ENCODE data around the gene SLAMF7. TPM values are rescaled to one million over a fixed set of nuclear protein-coding genes. Genes with fewer than 3 reads are reported as not detected.
"Not testable (repeated sequence)": the region's sequence is repeated elsewhere in the genome, so short reads cannot be mapped to it uniquely, and the experiment has no call there.

Gene SLAMF7
- polyA plus RNA-seq, 1 donor (not counting 4 experiments of a cell fraction or from before 2014, with no cell fraction given), result 31.0 TPM

- Histone ChIP-seq H3K27me3 (ENCODE audit: control insufficient read depth, extremely low read depth, insufficient read depth, low read length) (no peaks in the 10 kb centered on the region), H3K79me2 (ENCODE audit: control insufficient read depth, insufficient read depth, low read length) (no peaks in the 10 kb centered on the region), H3K36me3 (ENCODE audit: control insufficient read depth in 2 of 2, extremely low read depth in 1 of 2, insufficient read depth in 2 of 2, low read length in 2 of 2) (no peaks in the 10 kb centered on the region), H2AFZ (ENCODE audit: control insufficient read depth, low read length) (no peak overlapping the region), H3K4me1 (ENCODE audit: control insufficient read depth, extremely low read depth, insufficient read depth, low read length) (no peaks in the 10 kb centered on the region), H3K4me3 (ENCODE audit: control insufficient read depth in 2 of 3, extremely low read depth in 1 of 3, insufficient read depth in 2 of 3, low read depth in 1 of 3, low read length in 3 of 3) (no peak overlapping the region), H3K9me3 (ENCODE audit: control insufficient read depth, low read depth, low read length) (no peaks in the 10 kb centered on the region), H4K20me1 (ENCODE audit: control insufficient read depth, extremely low read depth, insufficient read depth, low read length) (no peaks in the 10 kb centered on the region), H3K27ac (ENCODE audit: control insufficient read depth, insufficient read depth, low read length) (no peak overlapping the region), H3K9me1 (ENCODE audit: control insufficient read depth, extremely low read depth, insufficient read depth, low read length) (no peaks in the 10 kb centered on the region), H3K4me2 (ENCODE audit: control insufficient read depth, extremely low read depth, insufficient read depth, low read depth, low read length) (no peak overlapping the region), H3K9ac (ENCODE audit: control insufficient read depth, extremely low read depth, insufficient read depth, low read length) (no peak overlapping the region)
- no peak for TF ChIP-seq EZH2 (IDR thresholded peaks at IDR 0.05; ENCODE audit: low read length)
- DNase-seq (ENCODE audit: low read depth, low spot score) (no peak), FAIRE-seq (no peak)
- dilution Hi-C loops (cut with MboI; ENCODE audit: extremely low pct_ligation_motif_present, low sequenced_read_pairs), result no loop called here
Observed at GRCh38 chr1:160713161-160713560, 25.9 kb upstream of the SLAMF7 start.

GRCh38 chr1:160714034-160714648, 24.9 kb upstream of the SLAMF7 start:
- H3K9me1 ChIP-seq (ENCODE audit: control insufficient read depth, extremely low read depth, insufficient read depth, low read length); H3K9me3 ChIP-seq (ENCODE audit: control insufficient read depth, low read depth, low read length); H3K27ac ChIP-seq (ENCODE audit: control insufficient read depth, insufficient read depth, low read length); H3K27me3 ChIP-seq (ENCODE audit: control insufficient read depth, extremely low read depth, insufficient read depth, low read length); H3K4me2 ChIP-seq (ENCODE audit: control insufficient read depth, extremely low read depth, insufficient read depth, low read depth, low read length); H2AFZ ChIP-seq (ENCODE audit: control insufficient read depth, low read length); DNase-seq (ENCODE audit: low read depth, low spot score); H4K20me1 ChIP-seq (ENCODE audit: control insufficient read depth, extremely low read depth, insufficient read depth, low read length); H3K79me2 ChIP-seq (ENCODE audit: control insufficient read depth, insufficient read depth, low read length); H3K9ac ChIP-seq (ENCODE audit: control insufficient read depth, extremely low read depth, insufficient read depth, low read length); H3K4me3 ChIP-seq (ENCODE audit: control insufficient read depth in 2 of 3, extremely low read depth in 1 of 3, insufficient read depth in 2 of 3, low read depth in 1 of 3, low read length in 3 of 3); dilution Hi-C loops (cut with MboI; ENCODE audit: extremely low pct_ligation_motif_present, low sequenced_read_pairs); H3K4me1 ChIP-seq (ENCODE audit: control insufficient read depth, extremely low read depth, insufficient read depth, low read length); H3K36me3 ChIP-seq (ENCODE audit: control insufficient read depth in 2 of 2, extremely low read depth in 1 of 2, insufficient read depth in 2 of 2, low read length in 2 of 2): not testable (repeated sequence)
- peak; percentile 23 for FAIRE-seq

- no peaks in the 10 kb centered on the region for H3K36me3 ChIP-seq (ENCODE audit: control insufficient read depth in 2 of 2, extremely low read depth in 1 of 2, insufficient read depth in 2 of 2, low read length in 2 of 2)
- DNase-seq (ENCODE audit: low read depth, low spot score) (no peak), FAIRE-seq (no peak)
- H3K4me3 ChIP-seq (ENCODE audit: control insufficient read depth in 2 of 3, extremely low read depth in 1 of 3, insufficient read depth in 2 of 3, low read depth in 1 of 3, low read length in 3 of 3), result no peak overlapping the region
- no peak for TF ChIP-seq EZH2 (IDR thresholded peaks at IDR 0.05; ENCODE audit: low read length)
- no peak for TF ChIP-seq CTCF (optimal IDR thresholded peaks at IDR 0.05 in 1 of 3, IDR thresholded peaks at IDR 0.05 in 1 of 3, conservative IDR thresholded peaks at IDR 0.05 in 1 of 3; ENCODE audit: extremely low read depth in 1 of 3, insufficient read depth in 2 of 3, low read length in 3 of 3)
- no peaks in the 10 kb centered on the region for H3K9me3 ChIP-seq (ENCODE audit: control insufficient read depth, low read depth, low read length)
- no peaks in the 10 kb centered on the region for H3K27me3 ChIP-seq (ENCODE audit: control insufficient read depth, extremely low read depth, insufficient read depth, low read length)
- dilution Hi-C loops (cut with MboI; ENCODE audit: extremely low pct_ligation_motif_present, low sequenced_read_pairs), result no loop called here
- no peaks in the 10 kb centered on the region for H3K9me1 ChIP-seq (ENCODE audit: control insufficient read depth, extremely low read depth, insufficient read depth, low read length)
- H3K27ac ChIP-seq (ENCODE audit: control insufficient read depth, insufficient read depth, low read length), result no peak overlapping the region
- peaks cover 4% of the 10 kb centered on the region for H3K4me1 ChIP-seq (ENCODE audit: control insufficient read depth, extremely low read depth, insufficient read depth, low read length)
- no peaks in the 10 kb centered on the region for H4K20me1 ChIP-seq (ENCODE audit: control insufficient read depth, extremely low read depth, insufficient read depth, low read length)
- H3K79me2 ChIP-seq (ENCODE audit: control insufficient read depth, insufficient read depth, low read length), result no peaks in the 10 kb centered on the region
- no peak overlapping the region for H2AFZ ChIP-seq (ENCODE audit: control insufficient read depth, low read length)
- no peak overlapping the region for H3K4me2 ChIP-seq (ENCODE audit: control insufficient read depth, extremely low read depth, insufficient read depth, low read depth, low read length)
- H3K9ac ChIP-seq (ENCODE audit: control insufficient read depth, extremely low read depth, insufficient read depth, low read length), result no peak overlapping the region
Observed at GRCh38 chr1:160716013-160716412, 23.0 kb upstream of the SLAMF7 start.
